HG03442 (cell line): ENCODE results near the gene RUNX1.

Source experiments
- ATAC-seq: cut with Tn5 transposase; IDR thresholded peaks from one replicate; pipeline ENCODE4 v1.9.1; 2021; ENCODE audit warnings: mild to moderate bottlenecking, moderate library complexity; ENCODE audit not compliant: unreplicated experiment

Gene RUNX1

DNA sequence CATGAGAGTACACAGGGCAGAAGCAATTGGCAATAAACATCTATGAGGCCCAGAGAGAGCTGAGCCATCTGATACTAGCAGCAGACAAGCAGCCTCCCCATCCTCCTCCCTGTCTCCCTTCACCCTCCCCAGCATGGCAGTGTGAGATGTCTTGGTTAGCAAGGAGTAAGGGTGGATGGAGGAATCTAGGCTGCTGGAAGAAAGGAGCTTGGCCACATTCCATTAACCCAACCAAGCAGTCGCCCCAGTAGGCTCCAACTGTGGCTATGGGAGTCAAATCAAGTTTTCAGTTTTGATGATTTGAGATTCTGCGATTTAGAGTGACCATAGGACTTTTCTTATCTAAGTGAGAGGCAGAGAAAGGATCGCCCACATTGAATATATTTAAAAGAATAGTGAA is 12.9 kb upstream of the RUNX1 start:
- no peak for ATAC-seq

DNA sequence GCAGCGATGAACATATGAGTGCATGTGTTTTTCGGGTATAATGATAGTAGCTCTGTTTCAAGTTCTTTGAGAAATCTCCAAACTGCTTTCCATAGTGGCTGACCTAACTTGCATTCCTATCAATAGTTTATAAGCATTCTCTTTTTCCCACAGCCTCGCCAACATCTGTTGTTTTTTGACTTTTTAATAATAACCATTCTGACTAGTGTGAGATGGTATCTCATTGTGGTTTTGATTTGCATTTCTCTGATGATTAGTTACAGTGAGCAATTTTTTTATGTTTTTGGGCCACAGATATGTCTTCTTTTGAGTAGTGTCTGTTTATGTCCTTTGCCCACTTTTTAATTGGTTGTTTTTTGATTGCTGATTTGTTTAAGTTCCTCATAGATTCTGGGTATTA is 10.6 kb upstream of the RUNX1 start:
- no peak for ATAC-seq

DNA sequence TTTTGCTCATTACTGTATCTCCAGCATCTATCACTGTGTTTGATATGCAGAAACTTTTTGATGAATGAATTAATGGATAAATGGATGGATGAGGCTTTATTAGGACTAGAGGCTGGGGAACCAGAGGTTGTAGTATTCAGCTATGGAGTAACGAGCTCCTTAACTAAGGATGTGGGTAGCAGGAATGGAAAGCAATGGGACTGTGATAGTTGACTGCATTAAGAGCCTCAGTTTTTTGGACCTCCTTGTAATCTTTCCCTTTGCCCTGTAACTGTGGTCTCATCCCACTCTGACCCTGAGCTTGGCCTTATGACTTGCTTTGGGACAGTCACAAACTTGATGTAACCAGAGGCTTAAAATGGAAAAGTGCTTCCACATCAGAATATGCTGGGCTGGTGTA is 9.0 kb upstream of the RUNX1 start:
- ATAC-seq = no peak

DNA sequence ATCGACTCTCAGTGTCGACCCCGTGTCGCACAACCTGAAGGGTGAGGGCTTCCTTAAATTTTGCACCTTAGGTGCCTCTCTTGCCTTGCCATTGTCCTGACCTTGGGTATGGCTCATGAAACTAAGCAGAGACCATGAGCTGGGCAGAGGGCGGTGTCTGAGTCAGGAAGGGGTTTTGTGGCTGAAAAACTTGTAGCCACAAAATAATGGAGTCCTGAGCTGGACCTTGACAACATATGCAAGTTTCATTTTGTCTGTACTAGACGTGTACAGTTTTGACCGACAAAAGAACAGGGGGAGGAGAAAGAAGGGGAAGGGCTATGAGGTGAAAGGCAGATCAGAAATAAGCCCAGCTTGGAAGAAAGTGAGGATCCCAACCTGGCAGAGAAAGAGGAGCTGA is 8.3 kb upstream of the RUNX1 start:
- no peak for ATAC-seq

DNA sequence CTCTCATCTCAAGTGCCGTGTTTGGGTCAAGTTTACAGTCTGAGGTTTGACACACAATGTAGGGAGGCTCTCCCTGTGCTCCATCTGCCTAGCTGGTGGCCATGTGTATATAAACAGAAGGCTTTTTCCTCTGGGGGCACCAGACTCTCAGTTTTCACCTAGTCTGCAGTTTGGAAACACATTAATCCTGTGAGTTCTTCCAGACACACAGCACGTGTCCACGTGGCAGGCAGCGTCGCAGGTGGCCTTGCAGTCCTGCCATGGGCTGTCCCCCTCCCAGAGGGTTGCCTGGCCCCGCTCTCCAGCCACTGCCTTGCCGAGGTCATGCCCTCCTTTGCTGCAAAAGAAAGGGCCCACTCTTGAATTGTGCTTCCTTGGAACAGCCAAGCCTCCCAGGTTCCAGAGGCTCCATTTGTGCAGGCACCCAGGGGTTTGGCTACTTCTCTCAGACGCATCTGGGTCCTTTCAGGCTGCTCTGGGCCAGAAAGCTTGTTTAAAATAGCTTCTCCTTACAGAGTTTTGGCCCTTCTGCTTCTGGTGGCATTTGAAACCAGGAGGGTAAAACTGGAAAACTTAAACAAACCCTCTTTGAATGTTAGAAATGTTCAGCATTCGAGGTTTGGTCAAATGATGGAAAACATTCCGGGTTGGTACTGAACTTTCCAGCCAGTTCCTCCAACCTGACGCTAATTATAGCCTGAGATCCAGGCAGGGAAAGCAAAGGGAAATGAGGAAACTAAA is 4.4 kb upstream of the RUNX1 start:
- no peak for ATAC-seq

DNA sequence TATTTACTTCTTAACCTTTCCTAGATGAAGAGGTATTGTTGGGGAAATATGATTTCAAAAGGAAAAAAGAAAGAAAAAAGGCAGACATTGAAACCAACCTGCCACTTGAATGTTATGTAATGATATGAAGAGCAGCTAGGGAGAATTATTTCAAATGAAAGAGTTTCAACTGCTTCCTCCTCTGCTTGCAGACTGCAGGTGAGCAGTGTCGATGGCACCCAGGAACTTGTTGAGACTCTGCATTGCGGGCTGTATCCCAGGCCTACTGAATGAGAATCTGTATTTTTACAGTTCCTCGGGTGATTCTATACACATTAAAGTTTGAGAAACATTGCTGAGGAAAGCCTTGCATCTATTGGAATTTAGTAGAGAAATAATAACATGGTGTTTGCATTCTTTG is 3.7 kb upstream of the RUNX1 start:
- no peak for ATAC-seq

DNA sequence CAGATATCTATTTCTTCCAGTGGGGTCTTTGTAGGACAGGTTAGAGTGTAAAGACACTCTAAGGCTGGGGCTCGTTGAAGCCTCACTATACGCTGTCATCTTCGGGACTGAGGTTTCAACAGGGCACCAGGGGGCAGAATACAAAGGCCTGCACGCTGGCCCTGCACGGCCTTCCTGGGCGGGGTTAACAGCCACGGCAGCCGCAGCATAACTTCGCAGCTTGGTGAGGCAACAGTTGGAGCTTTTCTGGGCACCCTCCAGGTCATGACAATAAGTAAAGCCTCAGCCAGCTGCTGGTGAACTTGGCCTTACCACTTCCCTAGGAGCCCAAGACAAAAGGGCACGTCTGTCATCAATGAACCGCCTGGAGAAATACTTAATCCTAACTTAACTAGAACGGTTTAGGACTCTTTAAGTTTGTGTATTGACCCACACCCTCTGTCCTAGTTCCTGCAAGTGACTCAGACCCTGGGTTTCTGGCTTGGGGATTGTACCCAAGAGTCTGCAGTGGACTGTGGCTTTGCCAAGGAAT is 2.3 kb upstream of the RUNX1 start:
- ATAC-seq = no peak

DNA sequence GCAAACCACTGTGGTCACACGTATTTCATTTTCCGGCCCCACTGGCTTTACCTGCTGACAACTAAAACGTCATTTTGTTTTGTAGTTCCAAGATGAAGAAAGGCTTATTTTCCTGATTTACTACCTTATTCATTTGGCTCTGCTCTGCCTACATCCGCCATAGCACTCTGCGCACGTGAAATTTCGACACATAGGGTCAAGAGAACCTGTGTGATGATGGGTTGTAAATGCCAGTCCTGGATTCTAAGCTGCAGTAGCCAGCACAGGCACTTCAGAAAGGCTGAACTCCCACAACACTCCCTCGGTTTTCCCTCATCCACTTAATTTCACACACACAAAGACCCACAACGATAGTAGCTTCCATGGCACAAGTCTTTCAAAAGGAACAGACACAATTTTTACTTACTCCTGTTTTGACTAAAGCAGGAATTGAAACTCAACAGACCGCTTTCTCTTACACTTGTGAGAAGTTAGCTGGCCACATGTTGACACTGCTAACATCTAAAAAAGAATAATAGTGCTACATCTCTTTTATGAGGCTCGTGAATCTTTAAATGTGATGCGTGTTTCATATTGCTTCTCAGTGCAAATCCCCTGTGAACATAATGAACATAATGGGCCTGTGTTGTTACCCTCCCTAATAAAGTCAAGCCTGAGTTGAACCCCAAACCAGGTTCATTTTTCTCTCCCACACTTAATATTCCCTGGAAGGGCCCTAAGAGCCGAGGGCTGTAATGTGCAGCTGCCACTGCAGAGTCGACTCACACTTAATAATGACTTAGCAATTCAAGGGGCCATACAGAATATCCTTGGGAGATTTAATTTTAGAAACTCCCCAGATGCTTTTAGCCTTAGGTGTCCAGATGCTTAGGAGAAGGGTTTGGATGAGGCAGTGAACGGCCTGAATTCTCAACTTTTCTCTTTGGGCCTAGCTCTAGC is 1.5 kb upstream of the RUNX1 start:
- ATAC-seq = no peak

DNA sequence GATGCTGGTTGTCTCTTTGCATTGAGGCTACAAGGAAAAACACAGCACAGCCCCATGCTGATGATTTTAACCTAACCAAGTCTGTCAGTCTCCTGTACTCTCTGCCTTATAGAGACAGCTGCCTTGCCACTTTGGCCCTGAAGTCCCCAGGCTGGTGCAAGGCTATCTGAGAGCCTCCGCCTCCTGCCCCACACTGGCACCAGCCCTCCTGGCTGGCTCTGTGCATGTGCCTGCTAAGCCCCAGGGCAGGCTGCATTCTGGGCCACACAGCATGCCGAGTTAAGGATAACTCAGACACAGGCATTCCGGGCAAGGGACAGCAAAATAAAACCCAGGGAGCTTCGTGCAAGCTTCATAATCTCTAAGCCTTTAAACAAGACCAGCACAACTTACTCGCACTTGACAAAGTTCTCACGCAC is 910 bp downstream of the RUNX1 start:
- no peak for ATAC-seq

DNA sequence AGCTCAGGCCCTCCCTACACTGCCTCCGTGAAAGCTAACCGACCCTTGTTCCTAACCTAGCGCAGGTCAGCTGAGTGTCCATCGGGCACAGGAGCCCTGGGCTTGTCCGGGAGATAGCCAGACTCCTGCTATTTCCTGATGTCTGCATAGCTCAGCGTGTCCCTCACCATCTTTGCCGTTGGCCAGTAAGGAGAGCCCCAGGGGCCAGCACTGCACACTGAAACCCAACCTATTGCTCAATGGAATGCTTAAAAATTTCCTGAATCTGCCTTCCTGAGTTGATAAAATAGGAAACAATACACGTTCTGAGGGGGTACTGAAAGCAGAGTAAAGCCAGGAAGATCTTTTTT is 2.2 kb downstream of the RUNX1 start:
- no peak for ATAC-seq

DNA sequence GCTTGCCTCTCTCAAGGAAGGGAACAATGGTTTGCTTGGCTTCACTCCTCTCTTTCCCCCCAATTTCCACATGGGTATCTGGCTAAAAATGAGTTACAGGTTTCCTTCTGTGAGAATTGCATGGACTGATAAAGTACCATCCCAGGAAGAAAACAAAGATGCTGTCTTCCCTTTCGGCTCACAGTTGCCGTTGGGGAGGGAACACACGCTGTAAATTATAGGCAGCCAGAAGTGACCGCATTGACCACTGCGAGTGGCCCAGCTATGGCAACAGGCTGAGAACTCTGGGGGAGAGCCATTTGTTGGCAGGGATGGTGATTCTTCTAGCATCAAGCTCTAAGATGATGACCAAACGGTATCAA is 2.9 kb downstream of the RUNX1 start:
- no peak for ATAC-seq

DNA sequence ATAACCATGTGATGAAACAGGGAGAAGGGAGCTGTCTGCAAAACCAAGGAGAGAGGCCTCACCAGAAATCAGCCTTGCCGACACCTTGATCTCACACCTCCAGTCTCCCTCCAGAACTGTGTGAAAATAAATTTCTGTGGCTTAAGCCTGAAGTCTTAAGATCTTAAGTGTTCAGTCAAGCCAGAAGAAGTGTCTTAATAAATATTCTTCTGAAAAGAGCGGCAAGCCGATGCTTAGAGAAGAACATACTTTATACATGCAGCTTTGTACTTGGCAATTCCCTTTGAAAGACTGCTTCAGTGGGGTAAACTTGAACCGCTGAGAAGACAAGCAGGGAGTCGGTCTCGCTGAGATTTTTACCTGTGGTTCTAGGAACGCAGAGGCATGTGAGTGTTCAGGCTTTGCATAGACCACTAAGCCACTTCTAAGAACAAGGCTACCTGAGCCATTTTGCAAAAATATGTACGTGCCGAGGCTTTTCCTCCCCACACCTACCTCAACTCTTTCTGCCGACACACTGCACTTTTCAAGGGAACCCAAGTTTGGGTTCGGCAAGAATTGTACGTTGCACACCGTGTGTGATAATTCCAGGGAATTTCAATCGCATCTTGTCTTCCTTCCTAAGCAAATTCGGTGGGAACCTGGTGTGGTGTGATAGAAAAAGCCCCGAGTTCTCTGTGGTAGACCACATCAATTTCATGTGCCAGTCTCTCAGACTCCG is 3.4 kb downstream of the RUNX1 start:
- ATAC-seq = no peak

DNA sequence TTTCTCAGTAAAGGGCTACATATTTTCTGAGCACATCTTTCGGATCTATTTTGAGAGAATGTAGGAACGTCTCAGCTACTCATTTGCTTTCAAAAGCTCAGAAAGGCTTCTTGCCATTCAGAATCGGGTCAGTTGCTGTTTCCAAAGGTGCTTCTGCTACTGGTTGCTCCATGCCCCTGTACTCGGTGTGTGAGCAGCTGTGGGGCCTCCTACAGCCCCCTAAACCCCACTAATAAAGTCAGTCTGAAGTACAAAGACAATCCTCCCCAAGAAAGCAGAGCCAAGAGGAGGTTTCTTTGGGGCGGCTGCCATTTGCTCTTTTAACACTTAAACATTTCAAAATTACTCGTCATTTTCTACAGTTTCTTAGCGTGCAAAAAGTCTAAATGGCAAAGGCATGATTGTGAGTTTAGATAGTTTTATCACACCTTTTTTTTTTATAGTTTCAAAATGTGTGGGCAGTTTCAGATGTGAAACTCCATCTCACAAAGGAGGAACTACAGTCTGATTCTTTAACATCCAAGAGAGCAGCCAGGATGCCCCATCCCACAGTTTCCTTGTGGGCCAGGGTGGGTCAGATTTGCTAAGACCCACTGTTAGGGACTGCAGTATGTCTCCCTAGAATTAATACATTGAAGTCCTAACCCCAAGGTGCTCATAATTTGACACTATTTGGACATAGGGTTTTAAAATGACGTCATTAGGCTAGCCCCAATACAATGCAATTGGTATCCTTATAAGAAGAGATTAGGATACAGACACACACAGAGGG is 4.1 kb downstream of the RUNX1 start:
- ATAC-seq = no peak

DNA sequence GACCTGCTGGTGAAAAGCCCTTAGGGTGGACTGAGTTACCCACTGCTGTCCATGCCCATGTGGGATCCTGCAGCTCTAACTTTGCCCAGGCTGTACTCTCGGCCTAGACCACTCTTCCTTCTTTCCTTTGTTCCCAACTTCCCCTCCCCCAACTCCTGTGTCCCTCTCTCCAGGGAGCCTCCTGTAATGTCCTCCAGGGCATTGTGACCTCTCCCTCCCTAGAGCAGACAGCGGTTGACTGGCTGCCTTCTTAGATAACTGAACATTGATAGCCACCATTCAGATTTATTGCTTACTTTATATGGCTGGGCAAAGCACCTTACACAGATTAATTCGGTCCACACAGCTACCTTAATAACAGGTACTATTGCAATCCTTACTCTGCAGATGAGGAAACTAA is 5.0 kb downstream of the RUNX1 start:
- ATAC-seq = no peak

DNA sequence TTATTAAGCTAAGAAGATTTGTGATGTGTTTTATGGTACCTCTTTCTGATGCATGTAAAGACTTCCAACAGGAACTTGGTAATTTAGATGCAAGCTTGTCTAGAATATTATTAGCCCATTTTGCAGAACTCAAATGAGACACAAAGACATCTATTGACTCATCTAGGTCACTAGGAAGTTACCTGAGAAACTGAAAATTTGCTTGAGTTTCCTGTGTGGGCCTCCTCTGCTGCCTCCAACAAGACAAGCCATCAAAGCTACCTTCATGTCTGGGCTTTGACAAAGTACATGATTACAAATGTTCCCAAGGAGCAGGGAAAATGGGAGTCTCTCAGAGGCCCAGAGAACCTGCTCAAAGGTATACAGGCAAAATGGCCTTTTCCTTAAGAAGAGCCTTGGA is 5.6 kb downstream of the RUNX1 start:
- no peak for ATAC-seq

DNA sequence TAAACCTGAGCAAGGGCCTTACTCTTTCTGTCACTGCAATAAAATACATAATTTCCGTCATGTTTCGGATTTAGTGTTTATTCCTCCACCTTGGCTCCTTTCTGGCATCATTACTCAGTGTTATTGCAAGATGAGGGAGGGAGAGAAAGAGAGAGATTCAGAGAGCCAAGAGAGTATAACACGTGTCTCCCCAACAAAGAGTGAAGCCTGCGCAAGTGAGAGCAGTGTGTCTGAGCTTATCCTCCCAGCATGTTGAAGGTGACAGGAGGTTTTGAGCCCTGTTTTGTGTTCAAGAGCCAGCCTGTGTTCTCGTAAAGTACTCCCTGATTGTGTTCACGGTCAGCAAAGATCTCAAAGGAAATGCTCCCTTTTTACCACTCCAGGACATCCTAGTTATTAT is 6.3 kb downstream of the RUNX1 start:
- no peak for ATAC-seq

DNA sequence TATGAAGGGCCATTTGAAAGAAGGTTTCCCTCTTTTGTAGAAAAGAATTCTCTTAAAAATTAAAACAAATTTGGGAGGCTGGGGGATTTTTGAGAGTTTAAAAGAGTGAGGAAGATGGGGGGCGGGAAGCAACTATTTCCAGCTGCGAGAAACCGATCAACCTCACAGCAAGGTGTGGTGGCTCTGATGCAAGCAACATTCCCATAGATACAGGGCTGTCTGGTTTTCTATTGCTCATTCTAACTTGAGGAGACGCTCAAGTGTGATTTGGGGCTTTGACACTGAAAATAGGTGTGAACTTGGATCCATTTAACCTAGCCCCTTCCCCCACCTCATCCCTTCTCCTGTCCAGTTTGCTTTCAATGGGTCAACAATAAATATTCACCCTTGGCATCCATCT is 7.2 kb downstream of the RUNX1 start:
- ATAC-seq = no peak

DNA sequence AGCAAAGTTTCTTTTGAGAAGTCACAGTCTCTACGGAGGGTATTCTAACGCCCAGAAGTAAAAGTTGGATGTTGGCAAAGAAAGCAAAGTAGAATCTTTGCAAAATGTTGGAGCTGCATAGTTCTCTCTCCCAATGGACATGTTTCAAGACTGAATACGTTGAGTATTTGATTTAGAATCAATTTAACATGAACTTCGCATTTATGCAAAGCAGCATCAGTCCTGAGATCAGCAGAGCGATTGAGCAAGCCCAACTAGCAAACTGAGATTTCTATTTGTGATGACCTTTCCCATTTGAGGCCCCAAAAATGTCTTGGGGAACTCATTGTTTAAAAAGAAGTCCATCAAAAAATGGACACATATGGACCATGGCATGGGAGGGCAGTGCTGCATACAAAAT is 8.0 kb downstream of the RUNX1 start:
- no peak for ATAC-seq

DNA sequence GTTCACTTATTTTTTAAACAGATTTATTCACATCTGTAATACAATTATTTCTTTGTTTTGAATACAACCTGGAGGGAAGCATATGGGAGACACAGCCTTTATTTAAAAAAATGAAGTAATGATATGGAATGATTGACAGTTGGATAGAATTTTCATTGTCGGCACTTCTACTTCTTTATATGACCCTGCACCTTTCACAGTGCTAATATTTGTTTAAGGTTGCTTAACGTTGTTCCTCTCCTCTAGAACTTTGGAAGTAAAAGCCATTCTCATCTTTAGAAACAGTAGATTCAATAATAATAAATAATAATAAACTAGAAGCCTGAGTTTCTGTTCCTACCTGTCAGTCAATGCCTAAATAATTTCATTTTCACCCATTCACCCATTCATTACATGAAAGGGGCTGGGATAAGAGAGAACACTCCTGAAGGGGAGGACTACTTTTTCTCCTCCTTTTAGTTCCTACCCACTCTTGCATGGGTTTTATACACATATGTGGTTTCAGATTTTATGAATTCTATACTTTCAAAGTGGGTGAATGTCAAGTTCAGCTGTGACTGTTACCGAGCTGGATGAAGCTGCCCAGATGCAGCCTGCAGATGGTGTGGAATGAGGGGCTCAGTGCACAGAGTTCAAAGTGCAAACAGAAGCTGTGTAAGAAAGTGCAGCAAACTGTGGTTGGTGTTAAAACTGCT is 9.4 kb downstream of the RUNX1 start:
- ATAC-seq = no peak

DNA sequence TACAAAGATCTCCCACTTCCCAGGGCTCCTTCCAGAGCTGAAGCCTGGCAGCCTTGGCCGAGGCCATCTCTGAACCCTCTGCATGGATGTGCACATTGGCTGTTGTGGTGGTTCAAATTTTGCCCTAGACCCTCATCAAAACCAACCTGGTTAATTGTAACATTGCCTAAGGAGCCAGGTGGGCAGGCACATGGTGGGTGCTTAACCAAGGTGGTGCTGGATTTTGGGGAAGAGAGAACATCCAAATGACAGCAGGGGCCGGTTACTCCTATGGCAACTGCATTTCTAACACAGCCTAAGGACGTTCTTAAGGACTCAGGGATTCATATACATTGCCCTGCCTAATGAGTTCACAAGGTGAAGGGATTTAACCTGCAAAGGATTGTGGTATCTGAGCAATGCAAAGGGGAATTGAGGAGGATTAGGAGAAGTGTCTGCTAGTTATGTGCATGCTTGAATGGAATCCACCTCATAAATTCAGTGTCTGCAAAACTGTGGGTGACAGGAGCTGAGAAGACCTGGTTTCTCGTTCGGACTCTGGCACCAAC is 10.3 kb downstream of the RUNX1 start:
- no peak for ATAC-seq
